HG03460 (cell line): Measurements from ENCODE around the gene TOX3.

Experiments
- ATAC-seq: cut with Tn5 transposase; IDR thresholded peaks from one replicate; pipeline ENCODE4 v1.9.1; 2021; ENCODE audit not compliant: unreplicated experiment

Gene TOX3

DNA sequence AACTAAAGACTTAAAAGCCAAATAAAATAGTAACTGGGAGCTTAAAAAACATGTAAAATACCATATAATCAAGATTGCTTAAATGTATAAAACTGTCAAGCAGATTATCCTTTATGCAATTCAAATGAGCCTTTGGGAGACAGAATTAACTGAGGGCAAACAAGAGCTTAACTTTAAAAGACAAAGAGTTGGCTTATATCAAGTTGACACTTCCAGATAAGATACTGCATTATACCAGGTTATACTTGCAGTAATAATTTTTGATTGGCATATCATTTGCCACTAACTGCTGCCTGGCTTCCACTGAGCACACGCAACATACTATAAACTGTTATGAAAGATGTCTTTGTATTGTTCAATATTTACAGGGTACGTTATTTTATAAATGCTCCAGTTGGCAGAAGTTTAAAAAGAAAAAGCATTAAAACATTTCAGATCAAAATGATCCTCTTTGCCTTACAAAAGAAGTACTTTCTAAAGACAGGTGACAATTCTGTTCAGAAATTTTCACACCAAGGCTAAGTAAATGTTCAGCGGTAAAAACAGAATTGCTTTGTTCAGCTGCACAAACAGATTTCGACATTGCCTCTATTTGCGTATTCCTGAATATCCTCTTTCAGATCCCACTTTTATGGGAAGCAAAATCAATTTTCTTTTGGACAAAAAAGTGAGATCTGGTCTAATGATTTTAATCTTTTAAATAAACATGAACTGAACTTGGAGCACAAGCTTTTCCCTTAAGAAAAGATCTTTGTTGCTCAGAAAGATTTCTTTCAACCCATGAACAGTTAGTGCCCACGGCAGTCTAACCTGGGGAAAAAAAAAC, 50.7 kb downstream of the TOX3 start:
- ATAC-seq = no peak

DNA sequence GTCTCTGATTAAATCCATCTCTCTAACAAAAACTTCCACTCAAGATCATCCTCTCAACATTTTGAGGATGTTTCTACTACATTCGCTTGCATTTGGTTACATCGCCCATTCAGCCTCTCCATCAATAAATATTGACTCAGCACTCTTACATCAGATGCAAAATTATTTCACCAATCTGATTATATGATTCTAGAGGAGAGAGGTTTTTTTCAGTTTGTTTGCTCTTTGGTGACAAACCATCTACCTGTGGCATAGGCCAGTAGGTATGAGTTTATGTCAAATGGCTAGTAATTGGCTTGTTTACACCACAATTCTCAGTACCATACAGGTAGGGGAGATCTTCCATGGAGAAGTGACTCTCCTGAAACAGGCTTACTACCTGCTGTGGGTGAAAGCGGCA, 52.3 kb downstream of the TOX3 start:
- ATAC-seq = no peak

DNA sequence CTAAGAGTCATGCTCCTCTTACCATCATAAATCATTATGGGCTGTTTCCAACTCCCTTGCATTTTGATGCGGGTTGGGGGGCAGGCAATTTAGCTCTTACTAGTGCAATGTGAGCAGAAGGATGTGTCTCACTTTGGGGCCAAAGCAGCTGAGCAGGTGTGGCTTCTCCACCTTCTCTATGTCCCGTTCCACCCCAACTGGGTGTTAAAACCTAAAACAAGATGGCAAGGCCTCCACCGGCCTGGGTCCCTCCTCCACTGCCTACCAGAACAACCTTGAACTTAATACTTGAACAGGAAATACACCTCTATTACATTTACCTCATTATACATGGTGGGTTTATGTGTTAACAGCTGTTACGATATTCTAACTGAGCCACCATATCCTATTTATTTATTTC, 52.8 kb downstream of the TOX3 start:
- no peak for ATAC-seq

DNA sequence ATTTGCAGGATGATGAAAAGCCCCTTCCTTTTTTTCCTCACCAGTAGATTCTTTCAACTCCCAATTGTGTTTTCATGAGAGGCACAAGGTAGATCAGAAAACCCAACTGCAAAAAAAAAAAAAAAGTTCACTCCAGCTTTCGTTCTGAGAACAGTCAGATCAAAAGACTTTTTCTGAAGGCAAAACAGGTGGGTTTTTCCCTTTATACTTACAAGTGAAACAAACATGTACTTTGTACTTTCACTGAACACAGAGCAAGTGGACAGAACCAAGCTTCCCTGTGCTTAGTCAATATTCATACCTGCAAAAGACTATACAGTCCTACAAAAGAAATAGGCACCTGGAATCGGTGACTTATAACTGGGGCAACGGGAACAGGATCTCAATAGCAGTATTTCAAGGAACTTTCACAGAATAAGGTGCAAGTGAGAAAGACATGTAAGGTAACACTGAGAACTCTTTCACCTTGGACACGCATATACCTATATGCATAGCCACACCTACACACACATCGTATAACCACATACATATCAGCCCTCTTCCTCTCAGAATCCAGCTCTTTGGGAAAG, 54.1 kb downstream of the TOX3 start:
- ATAC-seq = no peak

DNA sequence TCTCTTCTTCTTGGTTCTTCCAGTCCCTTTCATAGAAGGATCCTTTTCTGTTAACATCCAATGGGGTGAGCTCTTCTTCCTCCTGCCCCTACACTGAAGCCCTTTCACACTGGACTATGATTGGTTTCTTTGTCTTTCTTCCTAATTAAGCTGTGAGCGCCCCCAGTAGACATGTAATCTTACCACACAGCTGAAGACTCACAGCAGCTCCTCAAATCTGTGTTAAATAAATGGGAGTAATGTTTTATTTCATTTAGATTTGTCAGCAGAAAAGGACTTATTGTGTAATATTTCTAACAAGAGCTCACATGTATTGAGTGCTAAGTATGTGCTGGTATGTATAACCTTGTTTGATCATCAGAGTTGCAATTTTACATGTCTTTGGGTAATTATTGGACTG, 55.7 kb downstream of the TOX3 start:
- no peak for ATAC-seq

DNA sequence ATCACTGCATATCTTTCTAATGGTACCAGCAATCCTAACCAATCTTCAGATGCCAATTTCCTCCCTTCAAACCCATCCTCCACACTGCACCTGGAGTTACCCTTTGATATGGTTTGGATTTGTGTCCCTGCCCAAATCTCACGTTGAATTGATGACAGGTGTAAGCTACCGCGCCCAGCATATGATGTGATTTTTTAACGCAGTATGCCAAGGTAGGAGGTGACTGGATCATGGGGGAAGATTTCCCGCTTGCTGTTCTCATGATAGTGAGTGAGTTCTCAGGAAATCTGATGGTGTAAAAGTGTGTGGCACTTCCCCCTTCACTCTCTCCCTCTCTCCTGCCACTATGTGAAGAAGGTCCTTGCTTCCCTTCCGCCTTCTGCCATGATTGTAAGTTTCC, 57.0 kb downstream of the TOX3 start:
- ATAC-seq = no peak

DNA sequence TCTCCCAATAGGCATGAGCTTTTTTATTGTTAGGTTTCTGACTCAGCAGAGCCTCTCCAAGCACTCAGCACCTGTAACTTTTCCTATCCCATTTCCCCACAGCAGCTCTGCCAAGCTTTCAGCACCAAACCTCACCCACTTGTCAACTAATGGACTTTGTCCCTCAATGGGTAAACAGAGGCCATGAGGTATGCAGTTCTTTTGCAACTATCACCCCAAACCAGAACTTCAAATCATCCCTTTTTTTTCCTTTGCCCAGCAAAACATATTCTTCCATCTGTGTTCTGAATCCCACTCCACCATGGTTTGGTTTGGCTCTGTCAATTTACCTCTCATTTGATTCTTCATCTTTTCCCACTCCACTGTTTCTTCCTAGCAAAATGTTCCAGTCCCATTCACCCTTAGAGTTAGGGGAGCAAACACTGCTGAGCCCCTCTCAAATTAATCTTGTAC, 58.1 kb downstream of the TOX3 start:
- no peak for ATAC-seq

DNA sequence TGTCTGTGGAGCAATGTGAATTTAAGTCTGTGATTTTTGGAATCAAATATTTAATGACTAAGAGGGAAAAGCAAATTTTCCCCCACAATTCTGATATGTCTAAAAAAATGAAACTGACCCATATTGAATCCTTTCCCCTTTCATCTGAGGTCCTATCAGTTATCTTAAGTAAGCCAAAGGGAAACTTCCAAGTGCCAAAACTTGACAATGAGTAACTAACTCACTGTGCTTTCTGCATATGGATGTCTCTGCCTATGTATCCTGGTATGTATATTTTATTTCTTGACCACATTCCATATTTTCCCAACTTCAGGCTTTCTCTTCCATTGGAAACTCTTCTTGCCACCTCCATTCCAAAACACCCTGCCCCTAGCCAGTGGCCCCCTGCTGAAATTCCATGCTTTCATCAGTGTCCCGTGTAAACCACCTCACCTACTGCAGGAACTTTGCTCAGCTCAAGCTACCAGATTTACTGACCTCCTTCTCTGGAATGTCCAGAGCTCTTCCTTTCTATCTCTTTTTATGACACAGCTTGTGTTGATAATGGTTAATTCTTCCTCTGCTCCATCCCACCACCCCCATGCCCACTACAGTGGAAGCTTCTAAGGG, 59.0 kb downstream of the TOX3 start:
- no peak for ATAC-seq

DNA sequence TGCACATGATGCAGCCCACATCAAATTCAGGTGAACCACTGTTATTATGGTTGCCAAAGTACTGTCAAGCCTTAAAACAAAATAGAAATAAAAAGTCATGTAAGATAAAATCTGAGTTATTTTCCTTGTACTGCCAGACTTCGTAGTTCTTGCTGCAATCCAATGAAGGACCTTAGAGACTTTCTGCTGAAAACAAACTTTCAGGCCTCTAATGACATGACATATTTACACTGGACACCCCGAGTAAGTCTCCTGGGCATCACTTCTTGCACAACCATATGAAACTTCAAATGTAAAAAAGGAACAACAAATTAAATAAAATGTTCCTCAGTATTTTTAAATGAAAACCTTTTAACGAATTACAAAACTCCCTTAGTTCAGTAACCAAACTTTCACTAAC, 66.7 kb downstream of the TOX3 start:
- no peak for ATAC-seq

DNA sequence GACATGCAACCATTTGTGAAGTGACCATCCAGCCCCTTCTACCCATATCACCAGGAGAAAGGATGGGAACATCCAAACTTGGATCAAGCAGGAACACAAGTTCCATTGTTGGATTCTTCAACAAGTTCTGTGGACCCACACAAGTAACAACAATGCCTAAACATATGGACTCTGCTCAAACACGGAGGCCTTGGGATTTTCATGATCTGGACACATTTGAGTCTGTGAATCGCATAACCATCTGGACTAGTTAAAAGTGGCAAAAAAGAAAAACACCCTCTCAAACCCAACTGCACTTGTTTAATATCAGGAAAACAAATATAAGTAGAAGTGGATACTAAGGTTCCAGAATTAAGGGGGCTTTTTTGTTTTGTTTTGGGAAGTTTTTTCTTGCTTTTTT, 70.8 kb downstream of the TOX3 start:
- no peak for ATAC-seq

DNA sequence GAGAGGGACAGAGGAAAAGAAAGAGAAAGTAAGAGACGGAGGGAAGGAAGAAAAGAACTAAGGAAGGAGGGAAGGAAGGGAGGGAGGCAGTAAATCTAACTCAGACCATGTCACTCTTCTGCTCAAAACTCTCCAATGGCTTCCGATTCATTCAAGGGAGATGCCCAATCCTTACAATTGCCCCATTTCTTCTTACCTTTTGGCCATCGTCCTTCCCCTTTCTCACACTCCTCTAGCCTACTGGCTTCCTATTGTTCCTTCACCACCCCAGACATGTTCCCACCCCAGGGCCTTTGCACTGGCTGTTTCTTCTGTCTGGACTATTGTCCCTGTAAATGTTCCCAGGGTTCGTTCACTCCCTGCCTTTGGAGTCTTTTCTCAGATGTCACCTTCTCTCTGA, 72.3 kb downstream of the TOX3 start:
- no peak for ATAC-seq

DNA sequence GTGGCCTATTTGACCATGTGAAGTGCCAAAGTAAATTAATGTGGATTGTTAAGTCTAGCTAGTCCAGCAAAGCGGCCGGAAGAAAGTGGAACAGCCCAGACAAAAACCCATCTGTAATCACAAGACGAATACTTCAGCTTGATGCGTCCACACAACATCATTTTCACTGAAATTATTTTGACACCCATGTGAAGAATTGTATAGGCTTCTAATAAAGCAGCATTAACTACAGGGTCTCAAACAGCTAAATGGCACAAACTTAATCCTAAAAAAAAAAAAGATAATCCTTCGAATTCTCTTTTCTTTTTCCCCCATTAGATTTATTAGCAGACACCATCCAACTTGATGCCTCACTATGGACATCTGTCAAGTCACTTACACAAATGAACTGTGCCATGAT, 73.8 kb downstream of the TOX3 start:
- no peak for ATAC-seq

DNA sequence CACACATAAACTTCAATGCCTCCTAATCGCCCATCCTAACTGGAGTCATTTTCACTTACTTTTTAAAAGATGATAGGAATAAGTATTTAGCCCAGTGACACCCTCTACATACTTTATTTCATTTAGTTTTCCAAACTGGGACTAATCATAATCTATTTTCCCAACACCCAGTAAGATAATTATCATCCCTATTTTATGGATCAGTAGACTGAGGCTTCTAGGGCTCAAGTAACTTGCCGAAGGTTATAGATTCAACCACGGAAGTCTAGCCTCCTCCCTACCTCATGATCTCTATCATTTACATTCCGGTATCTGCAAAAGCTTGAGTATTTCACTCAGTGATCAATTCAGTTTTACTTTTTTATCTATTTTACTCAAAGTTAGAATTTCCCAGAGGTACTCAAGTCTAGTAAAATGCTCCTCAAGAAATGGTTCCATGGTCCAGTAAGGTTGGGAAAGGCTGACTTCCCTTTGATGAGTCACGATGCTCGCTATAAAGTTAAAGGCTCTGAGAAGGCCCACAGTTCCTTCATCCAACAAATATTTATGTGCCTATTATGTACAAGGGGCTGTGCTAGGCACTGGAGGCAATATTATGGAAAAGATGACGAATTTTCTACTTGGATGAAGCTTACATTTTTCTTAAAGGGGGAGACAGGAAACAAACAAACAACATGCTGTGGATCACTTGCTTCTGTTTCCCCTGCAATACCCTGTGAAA, 75.1 kb downstream of the TOX3 start:
- ATAC-seq = no peak

DNA sequence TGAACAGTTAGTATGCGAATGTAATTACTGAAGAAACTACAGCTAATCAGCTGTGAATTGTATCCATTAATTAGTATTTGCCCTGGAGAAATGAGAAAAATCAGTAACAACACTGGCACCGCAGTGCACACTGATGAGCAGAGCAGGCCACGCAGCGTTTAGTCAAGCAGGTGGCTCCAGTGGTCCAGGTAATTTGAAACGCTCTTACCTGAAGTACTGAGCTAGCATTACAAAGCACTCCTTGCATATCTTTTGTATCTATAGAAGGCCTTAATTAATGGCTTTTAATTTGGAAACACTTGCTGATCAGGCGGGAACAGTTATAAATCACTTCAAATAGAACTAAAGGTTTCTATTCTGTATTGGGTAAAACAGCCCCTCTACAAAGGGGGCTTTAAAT, 76.4 kb downstream of the TOX3 start:
- ATAC-seq = no peak

DNA sequence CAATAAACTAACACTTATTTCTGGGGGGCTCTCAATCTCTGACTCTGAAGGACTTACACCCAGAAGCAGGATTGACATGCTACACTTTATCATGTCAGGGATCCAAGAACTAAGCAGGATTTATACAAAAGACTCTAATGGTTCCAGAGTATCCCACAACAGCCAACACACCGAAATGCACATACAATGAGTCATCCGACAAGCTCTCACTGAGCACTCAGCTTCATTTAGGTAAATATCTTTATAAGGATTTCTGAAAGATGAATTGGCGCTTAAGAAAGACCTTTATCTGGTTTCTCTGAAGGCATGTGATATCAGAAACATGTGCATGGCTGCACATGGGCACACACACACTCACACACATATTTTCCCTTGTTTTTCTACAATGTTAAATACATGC, 77.2 kb downstream of the TOX3 start:
- ATAC-seq = no peak

DNA sequence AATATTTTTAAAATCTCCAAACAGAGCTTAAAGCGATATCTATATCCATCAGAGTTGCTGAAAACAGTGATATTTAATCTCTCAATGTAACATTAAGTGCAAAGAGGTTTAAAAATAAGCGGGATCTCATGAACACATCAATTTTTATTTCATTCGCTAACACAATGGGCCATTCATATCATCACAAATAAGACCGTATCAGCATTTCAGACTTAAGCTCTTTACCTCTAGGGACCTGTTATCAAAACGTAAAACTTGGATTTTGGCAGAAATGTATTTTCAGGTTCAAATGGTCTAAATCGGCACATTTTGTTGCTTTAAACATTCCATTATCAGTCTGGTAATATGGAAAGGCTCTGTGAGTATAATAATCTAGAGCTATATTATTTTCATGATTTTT, 77.9 kb downstream of the TOX3 start:
- no peak for ATAC-seq

DNA sequence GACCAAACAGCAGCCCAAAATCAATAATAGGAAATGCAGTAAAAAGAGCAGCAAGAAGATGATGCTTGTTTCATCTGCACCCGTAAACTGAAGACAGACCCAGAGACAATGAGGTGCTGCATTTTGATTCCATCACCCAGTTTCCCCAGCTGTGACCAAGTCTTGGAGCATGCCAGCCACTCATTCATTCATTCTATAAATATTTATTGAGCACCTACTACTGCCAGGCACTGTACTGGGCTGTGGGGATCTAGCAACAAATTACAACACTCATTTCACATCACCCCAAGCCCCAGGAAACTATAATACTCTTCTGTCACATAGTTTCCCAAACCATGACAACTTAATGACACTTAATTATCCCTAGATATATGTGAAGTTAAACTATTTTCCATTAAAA, 79.2 kb downstream of the TOX3 start:
- no peak for ATAC-seq

DNA sequence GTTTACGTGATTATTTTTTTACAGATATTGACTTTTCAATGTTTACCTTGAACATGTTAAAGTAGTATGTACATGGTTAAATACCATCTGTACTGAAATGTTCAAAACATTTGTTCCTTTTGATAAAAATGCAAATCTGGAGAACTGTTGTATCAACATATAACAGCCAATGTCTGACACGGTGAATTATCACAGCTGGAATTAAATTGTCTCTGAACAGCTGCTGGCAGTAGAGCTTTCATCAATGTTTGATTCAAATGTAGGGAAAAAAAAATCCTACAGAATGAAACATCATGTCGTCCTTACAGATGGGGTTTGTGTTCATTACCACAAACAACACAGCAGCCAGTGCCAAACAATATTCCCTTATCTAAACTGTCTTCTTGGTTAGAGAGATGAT, 79.9 kb downstream of the TOX3 start:
- ATAC-seq = no peak

DNA sequence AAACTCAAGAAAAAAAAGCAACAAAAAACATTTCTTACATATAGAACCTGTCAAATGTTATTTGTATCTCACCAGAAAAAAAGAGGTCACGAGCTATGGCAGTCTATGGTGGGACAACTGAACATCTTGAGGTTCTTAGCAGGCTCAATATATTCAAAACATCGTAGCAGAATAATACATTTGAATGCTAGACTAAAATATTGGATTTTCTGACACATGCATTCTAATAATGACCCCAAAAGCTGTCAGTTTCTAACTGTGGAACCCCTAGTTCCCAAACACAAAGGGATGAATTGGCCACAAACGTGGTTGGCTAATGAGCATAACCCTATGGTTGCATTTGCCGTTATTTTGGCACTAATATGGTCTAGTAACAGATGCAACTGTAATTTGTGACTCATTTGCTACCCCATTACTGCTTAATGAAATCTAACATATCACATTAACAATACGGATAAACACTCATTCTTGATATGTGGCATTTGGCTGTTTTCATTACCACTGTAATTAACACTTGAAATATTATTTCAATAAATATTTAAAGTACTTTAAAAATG, 81.2 kb downstream of the TOX3 start:
- ATAC-seq = no peak

DNA sequence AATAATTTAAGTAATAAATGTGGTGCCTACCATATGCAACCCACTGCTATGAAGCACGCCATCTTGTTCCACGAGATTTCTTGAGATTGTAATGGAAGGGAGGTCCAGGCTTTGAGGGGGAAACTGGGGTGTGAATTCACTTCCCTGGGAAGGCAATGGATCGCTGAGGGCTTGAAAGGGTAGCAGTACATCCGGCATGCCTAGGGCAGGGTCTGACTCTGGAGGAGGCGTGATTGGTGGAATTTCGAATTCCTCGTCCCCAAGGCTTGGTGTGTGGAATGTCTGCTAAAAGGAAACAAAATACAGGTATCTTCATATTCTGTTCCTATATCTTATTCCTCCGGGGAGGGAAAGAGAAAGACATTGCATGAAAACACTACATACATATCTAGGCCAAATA, 83.0 kb downstream of the TOX3 start:
- ATAC-seq = no peak

DNA sequence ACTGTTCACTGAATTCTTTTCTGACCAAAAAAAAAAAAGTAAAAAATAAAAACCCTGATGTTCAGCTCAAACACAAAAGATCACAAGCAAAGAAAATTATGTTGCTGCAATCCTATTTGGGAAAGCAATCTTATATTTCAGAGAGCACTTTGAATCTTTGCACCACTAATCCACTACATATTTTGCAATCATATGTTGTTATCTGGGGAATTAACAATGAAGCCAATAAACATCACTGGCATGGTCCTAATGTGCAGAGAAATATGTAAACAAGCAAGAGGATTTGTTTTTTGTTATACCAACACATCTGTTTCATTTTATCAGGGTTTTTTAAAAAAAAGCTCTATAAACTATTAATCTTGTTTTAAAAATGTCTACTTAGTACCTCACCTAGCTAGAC, 84.1 kb downstream of the TOX3 start:
- no peak for ATAC-seq
